SK-N-SH treated with all-trans-retinoic acid at 6 μM for 48 hours (cell line): ENCODE measurements around the gene RIMKLA.
A peak's percentile ranks its signal among the peaks of the same experiment; 100 is the strongest.

Experiments used
- ATAC-seq: fragments of 200-7000 bp; cut with Tn5 transposase; 3 replicates; pipeline ENCODE4 v1.9.1; 2020; ENCODE audit warnings: mild to moderate bottlenecking, moderate library complexity
- ARNTL ChIP-seq: fragments of 450-650 bp; formaldehyde crosslinking; IDR thresholded peaks from 2 replicates; pipeline ENCODE4 v1.5.0; 2020; ENCODE audit warnings: low read depth, mild to moderate bottlenecking, moderate library complexity, borderline replicate concordance
- CREB5 ChIP-seq: fragments of 250-450 bp; sonication (Bioruptor Pico); IDR thresholded peaks from 2 replicates; pipeline ENCODE4 v1.5.1; 2020; ENCODE audit warnings: low read depth, mild to moderate bottlenecking, moderate library complexity
- CSDC2 ChIP-seq: fragments of 250-450 bp; sonication (Bioruptor Pico); IDR thresholded peaks from 2 replicates; pipeline ENCODE4 v1.5.0; 2020; ENCODE audit warnings: mild to moderate bottlenecking, moderate library complexity
- ESRRG ChIP-seq: fragments of 250-450 bp; sonication (Bioruptor Pico); IDR thresholded peaks from 2 replicates; pipeline ENCODE4 v1.6.1; 2021; ENCODE audit warnings: mild to moderate bottlenecking
- GLIS3 ChIP-seq: fragments of 250-450 bp; sonication (Bioruptor Pico); IDR thresholded peaks from 2 replicates; pipeline ENCODE4 v1.5.0; 2020; ENCODE audit warnings: mild to moderate bottlenecking, moderate library complexity
- ISL1 ChIP-seq: fragments of 250-450 bp; sonication (Bioruptor Pico); IDR thresholded peaks from 2 replicates; pipeline ENCODE4 v2.1.2; 2022; ENCODE audit warnings: mild to moderate bottlenecking, moderate library complexity
- OSR1 ChIP-seq: fragments of 250-450 bp; sonication (Bioruptor Pico); IDR thresholded peaks from 2 replicates; pipeline ENCODE4 v1.8.0; 2022; ENCODE audit warnings: moderate library complexity, mild to moderate bottlenecking, inconsistent platforms
- PATZ1 ChIP-seq: fragments of 250-450 bp; sonication (Bioruptor Pico); IDR thresholded peaks from 2 replicates; pipeline ENCODE4 v1.8.0; 2020; ENCODE audit warnings: mild to moderate bottlenecking, moderate library complexity, borderline replicate concordance
- POU6F1 ChIP-seq: fragments of 250-450 bp; sonication (Bioruptor Pico); IDR thresholded peaks from 2 replicates; pipeline ENCODE4 v1.8.0; 2021; ENCODE audit warnings: low read depth, mild to moderate bottlenecking, moderate library complexity, borderline replicate concordance
- PPARA ChIP-seq: fragments of 250-450 bp; sonication (Bioruptor Pico); IDR thresholded peaks from 2 replicates; pipeline ENCODE4 v1.5.0; 2020; ENCODE audit warnings: mild to moderate bottlenecking, borderline replicate concordance
- RARB ChIP-seq: fragments of 250-450 bp; sonication (Bioruptor Pico); IDR thresholded peaks from 2 replicates; pipeline ENCODE4 v1.8.0; 2021; ENCODE audit warnings: mild to moderate bottlenecking, moderate library complexity
- SNAI2 ChIP-seq: fragments of 250-450 bp; sonication (Bioruptor Pico); IDR thresholded peaks from 2 replicates; pipeline ENCODE4 v1.5.0; 2020; ENCODE audit warnings: mild to moderate bottlenecking, moderate library complexity
- TCF4 ChIP-seq: fragments of 250-450 bp; sonication (Bioruptor Pico); IDR thresholded peaks from 2 replicates; pipeline ENCODE4 v1.8.0; 2021; ENCODE audit warnings: mild to moderate bottlenecking, moderate library complexity, borderline replicate concordance
- TOX ChIP-seq: fragments of 250-450 bp; sonication (Bioruptor Pico); IDR thresholded peaks from 2 replicates; pipeline ENCODE4 v1.8.0; 2021; ENCODE audit warnings: mild to moderate bottlenecking, moderate library complexity, borderline replicate concordance
- ZC3H10 ChIP-seq: fragments of 250-450 bp; sonication (Bioruptor Pico); IDR thresholded peaks from 2 replicates; pipeline ENCODE4 v1.5.1; 2021; ENCODE audit warnings: mild to moderate bottlenecking, moderate library complexity
- ZFP3 ChIP-seq: fragments of 250-450 bp; sonication (Bioruptor Pico); IDR thresholded peaks from 2 replicates; pipeline ENCODE4 v1.5.0; 2020; ENCODE audit warnings: mild to moderate bottlenecking, moderate library complexity
- ZFP30 ChIP-seq: fragments of 450-650 bp; formaldehyde crosslinking; IDR thresholded peaks from 2 replicates; pipeline ENCODE4 v1.5.0; 2022; ENCODE audit warnings: mild to moderate bottlenecking, moderate library complexity
- ZNF565 ChIP-seq: fragments of 450-650 bp; formaldehyde crosslinking; conservative IDR thresholded peaks from 2 replicates; pipeline ENCODE4 v1.5.0; 2020; ENCODE audit warnings: low read depth, mild to moderate bottlenecking, moderate library complexity
- ZNF70 ChIP-seq: fragments of 450-650 bp; formaldehyde crosslinking; IDR thresholded peaks from 2 replicates; pipeline ENCODE4 v1.5.0; 2020; ENCODE audit warnings: mild to moderate bottlenecking, moderate library complexity
- ZNF8 ChIP-seq: fragments of 450-650 bp; formaldehyde crosslinking; IDR thresholded peaks from 2 replicates; pipeline ENCODE4 v1.5.0; 2020; ENCODE audit warnings: mild to moderate bottlenecking, moderate library complexity
- TF ChIP-seq, protein P1 (sequence below): fragments of 250-450 bp; sonication (Bioruptor Pico); IDR thresholded peaks from 2 replicates; pipeline ENCODE4 v1.5.0; 2020; ENCODE audit warnings: mild to moderate bottlenecking, moderate library complexity

The RIMKLA gene

DNA sequence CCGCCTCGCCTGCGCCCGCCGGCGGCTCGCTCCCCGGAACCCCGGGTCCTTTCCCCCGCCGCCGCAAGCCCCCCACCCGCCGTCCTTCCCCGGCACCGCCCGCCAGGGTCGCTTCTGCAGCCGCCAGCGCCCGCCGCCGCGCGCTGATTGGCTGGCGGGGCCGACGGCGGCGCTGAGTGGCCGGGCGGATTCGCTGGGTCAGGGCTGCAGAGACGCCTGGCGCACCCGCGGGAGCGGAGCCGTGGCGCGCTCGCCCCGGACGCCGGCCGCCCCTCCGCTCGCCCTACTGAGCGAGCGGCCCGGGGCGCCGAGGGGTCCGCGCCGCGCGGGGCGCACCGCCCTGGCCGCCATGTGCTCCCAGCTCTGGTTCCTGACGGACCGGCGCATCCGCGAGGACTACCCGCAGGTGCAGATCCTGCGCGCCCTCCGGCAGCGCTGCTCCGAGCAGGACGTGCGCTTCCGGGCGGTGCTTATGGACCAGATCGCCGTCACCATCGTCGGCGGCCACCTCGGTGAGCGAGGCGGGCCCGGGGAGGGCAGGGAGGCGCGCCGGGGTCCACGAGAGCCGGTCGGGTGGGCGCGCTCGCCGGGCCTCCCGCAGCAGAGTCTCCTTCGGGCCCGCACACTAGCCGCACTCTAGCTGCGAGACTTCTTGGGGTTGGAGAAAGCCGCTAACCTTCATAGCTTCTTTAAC lies at the start of gene RIMKLA:
Gene RIMKLA, plus strand, starts transcription at position 207 of the 694 bp plus-strand sequence. Its CDS starts 143 bp downstream, at position 350.
- TF ChIP-seq GLIS3 (CRISPR knock-in tag) = no peak
- TF ChIP-seq CSDC2 (CRISPR knock-in tag) = no peak
- no peak for TF ChIP-seq ARNTL (CRISPR knock-in tag)
- TF ChIP-seq ZFP30 = no peak
- TF ChIP-seq ZNF70 (CRISPR knock-in tag) = no peak
- TF ChIP-seq PPARA (CRISPR knock-in tag) = no peak
- no peak for TF ChIP-seq POU6F1 (CRISPR knock-in tag)
- no peak for TF ChIP-seq PATZ1
- no peak for TF ChIP-seq ISL1 (CRISPR knock-in tag)
- no peak for TF ChIP-seq ZNF8
- no peak for TF ChIP-seq TCF4 (CRISPR knock-in tag)
- TF ChIP-seq ZNF565 (CRISPR knock-in tag) = no peak
- no peak for TF ChIP-seq RARB (CRISPR knock-in tag)
- TF ChIP-seq TOX (CRISPR knock-in tag) = no peak
- TF ChIP-seq CREB5 (CRISPR knock-in tag) = no peak
- peak; percentile 93 for ATAC-seq

DNA sequence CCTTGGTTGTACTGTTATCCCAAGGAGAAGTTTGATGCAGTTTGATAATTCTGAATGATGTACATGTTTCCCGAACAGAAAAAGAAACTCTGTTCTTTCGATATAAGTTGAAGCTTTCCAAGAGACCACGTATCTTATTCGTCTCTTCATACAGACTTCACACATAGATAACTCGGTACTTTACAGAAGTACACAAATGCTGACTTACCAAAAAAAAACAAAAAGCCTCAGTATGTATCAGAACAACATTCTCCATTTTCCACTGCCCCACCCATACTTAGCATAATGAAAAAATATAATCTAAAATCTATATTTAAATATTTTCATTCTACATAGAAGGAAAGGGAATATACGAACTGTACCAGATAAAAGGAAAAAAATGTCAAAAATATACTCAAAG lies 47.7 kb upstream of the RIMKLA start:
- ATAC-seq = no peak
- no peak for TF ChIP-seq ZC3H10 (CRISPR knock-in tag)
- no peak for TF ChIP-seq CSDC2 (CRISPR knock-in tag)
- TF ChIP-seq PPARA (CRISPR knock-in tag) = no peak
- TF ChIP-seq RARB (CRISPR knock-in tag) = no peak
- no peak for TF ChIP-seq CREB5 (CRISPR knock-in tag)
- no peak for TF ChIP-seq ZFP3 (CRISPR knock-in tag)
- TF ChIP-seq ZNF565 (CRISPR knock-in tag) = no peak
- no peak for TF ChIP-seq SNAI2 (CRISPR knock-in tag)
- TF ChIP-seq ARNTL (CRISPR knock-in tag) = no peak
- no peak for TF ChIP-seq POU6F1 (CRISPR knock-in tag)
- TF ChIP-seq ISL1 (CRISPR knock-in tag) = no peak
- no peak for TF ChIP-seq OSR1 (CRISPR knock-in tag)
- TF ChIP-seq PATZ1 = no peak
- TF ChIP-seq, protein P1, sequence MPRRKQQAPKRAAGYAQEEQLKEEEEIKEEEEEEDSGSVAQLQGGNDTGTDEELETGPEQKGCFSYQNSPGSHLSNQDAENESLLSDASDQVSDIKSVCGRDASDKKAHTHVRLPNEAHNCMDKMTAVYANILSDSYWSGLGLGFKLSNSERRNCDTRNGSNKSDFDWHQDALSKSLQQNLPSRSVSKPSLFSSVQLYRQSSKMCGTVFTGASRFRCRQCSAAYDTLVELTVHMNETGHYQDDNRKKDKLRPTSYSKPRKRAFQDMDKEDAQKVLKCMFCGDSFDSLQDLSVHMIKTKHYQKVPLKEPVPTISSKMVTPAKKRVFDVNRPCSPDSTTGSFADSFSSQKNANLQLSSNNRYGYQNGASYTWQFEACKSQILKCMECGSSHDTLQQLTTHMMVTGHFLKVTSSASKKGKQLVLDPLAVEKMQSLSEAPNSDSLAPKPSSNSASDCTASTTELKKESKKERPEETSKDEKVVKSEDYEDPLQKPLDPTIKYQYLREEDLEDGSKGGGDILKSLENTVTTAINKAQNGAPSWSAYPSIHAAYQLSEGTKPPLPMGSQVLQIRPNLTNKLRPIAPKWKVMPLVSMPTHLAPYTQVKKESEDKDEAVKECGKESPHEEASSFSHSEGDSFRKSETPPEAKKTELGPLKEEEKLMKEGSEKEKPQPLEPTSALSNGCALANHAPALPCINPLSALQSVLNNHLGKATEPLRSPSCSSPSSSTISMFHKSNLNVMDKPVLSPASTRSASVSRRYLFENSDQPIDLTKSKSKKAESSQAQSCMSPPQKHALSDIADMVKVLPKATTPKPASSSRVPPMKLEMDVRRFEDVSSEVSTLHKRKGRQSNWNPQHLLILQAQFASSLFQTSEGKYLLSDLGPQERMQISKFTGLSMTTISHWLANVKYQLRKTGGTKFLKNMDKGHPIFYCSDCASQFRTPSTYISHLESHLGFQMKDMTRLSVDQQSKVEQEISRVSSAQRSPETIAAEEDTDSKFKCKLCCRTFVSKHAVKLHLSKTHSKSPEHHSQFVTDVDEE (CRISPR knock-in tag) = no peak
- TF ChIP-seq GLIS3 (CRISPR knock-in tag) = no peak
- TF ChIP-seq ZFP30 = no peak
- TF ChIP-seq ESRRG = no peak
